Thoracic aorta (tissue), 2 donors: Measurements from ENCODE around the gene MICAL3. TPM values are rescaled to one million over a fixed set of nuclear protein-coding genes. Genes with fewer than 3 reads are reported as not detected.

ENCODE experiments used
- ATAC-seq: fragments of 150-250 bp; one replicate; pipeline ENCODE4 v1.8.0; 2017; ENCODE audit warnings: low read depth; ENCODE audit not compliant: insufficient number of reproducible peaks, low FRiP score
- DNase-seq: peaks from one replicate; pipeline ENCODE4 v3.0.0-alpha.2; 2020; ENCODE audit warnings: low spot score
- H3K27ac ChIP-seq, 2 donors: fragments of 200-600 bp; sonication (generic); 1 replicate in 1 of 2; 2 replicates in 1 of 2; pipeline ENCODE4 v1.5.1; 2016; ENCODE audit warnings: mild to moderate bottlenecking in 2 of 2, moderate library complexity in 2 of 2
- H3K27me3 ChIP-seq: fragments of 200-600 bp; sonication (generic); replicated peaks from 2 replicates; pipeline ENCODE4 v1.6.0; 2016; ENCODE audit warnings: mild to moderate bottlenecking; ENCODE audit not compliant: insufficient read depth
- H3K36me3 ChIP-seq: fragments of 200-600 bp; sonication (generic); one replicate; pipeline ENCODE4 v1.5.1; 2016
- H3K4me1 ChIP-seq, 2 donors: fragments of 200-600 bp; sonication (generic); 1 replicate in 1 of 2; 2 replicates in 1 of 2; pipeline versions ENCODE4 v1.5.1 to v1.6.0; 2016; ENCODE audit warnings: low read depth in 2 of 2, mild to moderate bottlenecking in 1 of 2; ENCODE audit not compliant: control insufficient read depth in 1 of 2
- H3K4me3 ChIP-seq: fragments of 200-600 bp; sonication (generic); 2 replicates; pipeline ENCODE4 v1.5.1; 2016; ENCODE audit warnings: mild to moderate bottlenecking
- H3K9me3 ChIP-seq: fragments of 200-600 bp; sonication (generic); 2 replicates; pipeline ENCODE4 v1.5.1; 2016
- CTCF ChIP-seq: fragments of 200-600 bp; sonication (generic); IDR thresholded peaks from one replicate; pipeline ENCODE4 v1.5.1; 2019; ENCODE audit warnings: antibody characterized with exemption
- total RNA-seq, 2 donors: library from RNA; depleted of rRNA; stranded (reverse); fragments of >200 nt; gene quantifications; one replicate each; pipeline versions ENCODE4 v1.1.0 to v1.2.3, GENCODE V29; 2016

The MICAL3 gene
- total RNA-seq, 2 donors from 2014 or later, result 45.2 to 78.0 TPM

GRCh38 chr22:18070041-18070440, 45.7 kb upstream of the MICAL3 start:
- Histone ChIP-seq H3K27ac (no peak overlapping the region), H3K4me1 (peaks cover 15 to 30% of the 10 kb centered on the region in 2 donors), H3K27me3 (no peaks in the 10 kb centered on the region), H3K4me3 (no peak overlapping the region), H3K36me3 (no peaks in the 10 kb centered on the region), H3K9me3 (no peaks in the 10 kb centered on the region)
- no peak for ATAC-seq
- no peak for TF ChIP-seq CTCF
- DNase-seq, result no peak

GRCh38 chr22:18069041-18069440, 44.7 kb upstream of the MICAL3 start:
- Histone ChIP-seq H3K4me3 (no peak overlapping the region), H3K27ac (peak overlapping the region; percentile 88 to 97), H3K36me3 (no peaks in the 10 kb centered on the region), H3K27me3 (no peaks in the 10 kb centered on the region), H3K9me3 (no peaks in the 10 kb centered on the region), H3K4me1 (peaks cover 15 to 30% of the 10 kb centered on the region in 2 donors)
- DNase-seq (no peak), ATAC-seq (no peak)
- no peak for TF ChIP-seq CTCF

GRCh38 chr22:18068381-18068988, 44.1 kb upstream of the MICAL3 start:
- no peak for TF ChIP-seq CTCF
- Histone ChIP-seq H3K27me3 (no peaks in the 10 kb centered on the region), H3K4me1 (peaks cover 15 to 30% of the 10 kb centered on the region in 2 donors), H3K27ac (peak overlapping the region; percentile 88 to 97), H3K36me3 (no peaks in the 10 kb centered on the region), H3K9me3 (no peaks in the 10 kb centered on the region), H3K4me3 (peak overlapping the region; percentile 51)
- DNase-seq (no peak), ATAC-seq (peak; percentile 60)

- no peaks in the 10 kb centered on the region for H3K27me3 ChIP-seq
- peak; percentile 2 for ATAC-seq
- H3K4me3 ChIP-seq, result peak overlapping the region; percentile 51
These were observed 43.4 kb upstream of the MICAL3 start for GRCh38 chr22:18067548-18068341.

More at GRCh38 chr22:18067548-18068341, 43.4 kb upstream of the MICAL3 start:
- H3K4me1 ChIP-seq, result peaks cover 15 to 30% of the 10 kb centered on the region in 2 donors
- no peaks in the 10 kb centered on the region for H3K9me3 ChIP-seq
- no peak for TF ChIP-seq CTCF
- no peak for DNase-seq
- H3K27ac ChIP-seq, result peak overlapping the region; percentile 88 to 97
- no peaks in the 10 kb centered on the region for H3K36me3 ChIP-seq
